Prostate gland (tissue), 2 donors: Measurements from ENCODE around the gene SVOP. TPM values are rescaled to one million over a fixed set of nuclear protein-coding genes. Genes with fewer than 3 reads are reported as not detected.
"Not testable (repeated sequence)": the region's sequence is repeated elsewhere in the genome, so short reads cannot be mapped to it uniquely, and the experiment has no call there.

Experiments
- DNase-seq: peaks from one replicate; pipeline ENCODE4 v3.0.0-alpha.2; 2019; ENCODE audit warnings: low spot score
- H3K27ac ChIP-seq, 2 donors: fragments of 200-600 bp; sonication (generic); 2 replicates each; pipeline ENCODE4 v1.5.1; 2017 to 2019
- H3K27me3 ChIP-seq: fragments of 200-600 bp; sonication (generic); replicated peaks from 2 replicates; pipeline ENCODE4 v1.5.1; 2019; ENCODE audit not compliant: insufficient read depth
- H3K36me3 ChIP-seq, 2 donors: fragments of 200-600 bp; sonication (generic); 1 replicate in 1 of 2; 2 replicates in 1 of 2; pipeline versions ENCODE4 v1.5.1 to v1.8.1; 2017 to 2019
- H3K4me1 ChIP-seq: fragments of 200-600 bp; sonication (generic); replicated peaks from 2 replicates; pipeline ENCODE4 v1.5.1; 2019
- H3K4me3 ChIP-seq, 2 donors: fragments of 200-600 bp; sonication (generic); 2 replicates each; pipeline ENCODE4 v1.5.1; 2017 to 2019
- H3K9me3 ChIP-seq: fragments of 200-600 bp; sonication (generic); 2 replicates; pipeline ENCODE4 v1.5.1; 2017
- CTCF ChIP-seq, 4 experiments: fragments of 200-600 bp in 2 of 4; fragments of 450-650 bp in 2 of 4; sonication (generic) in 2 of 4; IDR thresholded peaks; 1 replicate in 3 of 4; 2 replicates in 1 of 4; pipeline ENCODE4 v1.5.1; 2016 to 2019; ENCODE audit warnings: antibody characterized with exemption in 4 of 4, mild to moderate bottlenecking in 2 of 4, moderate library complexity in 2 of 4
- POLR2A ChIP-seq: fragments of 450-650 bp; IDR thresholded peaks from one replicate; pipeline ENCODE4 v1.6.1; 2016; ENCODE audit warnings: antibody characterized with exemption, mild to moderate bottlenecking
- POLR2AphosphoS5 ChIP-seq: sonication (generic); formaldehyde crosslinking; IDR thresholded peaks from one replicate; pipeline ENCODE4 v1.6.1; 2017; ENCODE audit warnings: antibody characterized with exemption
- WGBS: methylation state at CpG from one replicate; pipeline ENCODE4 v1.1.5; 2018; 5-methylcytosine and 5-hydroxymethylcytosine counted together
- intact Hi-C: fragments of 100-400 bp; cut with DNase I; formaldehyde crosslinking; loops from one replicate; pipeline ENCODE4 v1.14.2; 2022
- total RNA-seq, 2 donors: library from RNA; depleted of rRNA; stranded (reverse); fragments of >200 nt; gene quantifications; one replicate each; pipeline ENCODE4 v1.1.0, GENCODE V29; 2016

SVOP gene
- total RNA-seq, 2 donors from 2014 or later = 0.06 TPM; not detected in 1

- H3K9me3 ChIP-seq = no peaks in the 10 kb centered on the region
- TF ChIP-seq CTCF (IDR thresholded peaks at IDR 0.05) = no peak
- no peak for TF ChIP-seq POLR2A
- no peak for TF ChIP-seq POLR2AphosphoS5
- no peak for DNase-seq
- peaks cover 0 to 2% of the 10 kb centered on the region in 2 donors for H3K36me3 ChIP-seq
- intact Hi-C loops = no loop called here
- H3K27me3 ChIP-seq = no peaks in the 10 kb centered on the region
- WGBS = 98% methylated on average over 3 of the region's 3 CpGs
- no peak overlapping the region for H3K4me3 ChIP-seq
- H3K27ac ChIP-seq = no peak overlapping the region
- H3K4me1 ChIP-seq = no peaks in the 10 kb centered on the region
These were observed 43.3 kb upstream of the SVOP start for GRCh38 chr12:109064143-109064542.

GRCh38 chr12:109058773-109059172 is 37.9 kb upstream of the SVOP start:
- no peak for DNase-seq
- Histone ChIP-seq H3K27ac (no peak overlapping the region), H3K4me3 (no peak overlapping the region), H3K9me3 (no peaks in the 10 kb centered on the region), H3K4me1 (no peaks in the 10 kb centered on the region), H3K36me3 (no peaks in the 10 kb centered on the region), H3K27me3 (no peaks in the 10 kb centered on the region)
- WGBS = 93% methylated on average over 6 of the region's 6 CpGs
- TF ChIP-seq POLR2A = no peak
- TF ChIP-seq CTCF (IDR thresholded peaks at IDR 0.05) = no peak
- no peak for TF ChIP-seq POLR2AphosphoS5
- intact Hi-C loops = no loop called here

- Histone ChIP-seq H3K4me1 (no peaks in the 10 kb centered on the region), H3K27me3 (no peaks in the 10 kb centered on the region), H3K27ac (no peak overlapping the region), H3K4me3 (no peak overlapping the region), H3K36me3 (no peaks in the 10 kb centered on the region), H3K9me3 (no peaks in the 10 kb centered on the region)
- DNase-seq = no peak
- TF ChIP-seq CTCF (IDR thresholded peaks at IDR 0.05) = no peak
- intact Hi-C loops = no loop called here
- WGBS = 95% methylated on average over 1 of the region's 1 CpG
These were observed 36.5 kb upstream of the SVOP start for GRCh38 chr12:109057376-109057775.

GRCh38 chr12:109056891-109057290 is 36.0 kb upstream of the SVOP start:
- no peaks in the 10 kb centered on the region for H3K36me3 ChIP-seq
- H3K9me3 ChIP-seq = no peaks in the 10 kb centered on the region
- H3K27me3 ChIP-seq = no peaks in the 10 kb centered on the region
- 80% methylated on average over 3 of the region's 3 CpGs for WGBS
- H3K4me1 ChIP-seq = no peaks in the 10 kb centered on the region
- TF ChIP-seq POLR2AphosphoS5 = no peak
- TF ChIP-seq CTCF (IDR thresholded peaks at IDR 0.05) = no peak
- no peak for TF ChIP-seq POLR2A
- no peak overlapping the region for H3K27ac ChIP-seq
- no peak overlapping the region for H3K4me3 ChIP-seq
- DNase-seq = no peak
- intact Hi-C loops = no loop called here

- no peak for DNase-seq
- Histone ChIP-seq H3K27me3 (no peaks in the 10 kb centered on the region), H3K36me3 (no peaks in the 10 kb centered on the region), H3K9me3 (no peaks in the 10 kb centered on the region), H3K4me3 (no peak overlapping the region), H3K27ac (no peak overlapping the region), H3K4me1 (no peaks in the 10 kb centered on the region)
- no peak for TF ChIP-seq POLR2A
- TF ChIP-seq POLR2AphosphoS5 = no peak
- TF ChIP-seq CTCF (IDR thresholded peaks at IDR 0.05) = no peak
- intact Hi-C loops = no loop called here
These were observed 33.7 kb upstream of the SVOP start for GRCh38 chr12:109054520-109054919.

- H3K27ac ChIP-seq, H3K4me3 ChIP-seq, H3K36me3 ChIP-seq, H3K27me3 ChIP-seq, H3K9me3 ChIP-seq, intact Hi-C loops, DNase-seq, H3K4me1 ChIP-seq: not testable (repeated sequence)
- WGBS = 94% methylated on average over 4 of the region's 4 CpGs
These were observed 33.3 kb upstream of the SVOP start for GRCh38 chr12:109054124-109054513.
